MM.1S (cell line): Measurements from ENCODE around the gene DYNC1H1.

Source experiments
- DNase-seq: peaks from one replicate; pipeline ENCODE4 v3.0.0-alpha.2; 2015
- H2AFZ ChIP-seq: fragments of 300-600 bp; sonication (generic); 2 replicates; pipeline ENCODE4 v1.6.0; 2016; ENCODE audit warnings: antibody characterized with exemption, low read length
- H3F3A ChIP-seq: fragments of 300-600 bp; sonication (generic); 2 replicates; pipeline ENCODE4 v1.6.1; 2016; ENCODE audit warnings: mild to moderate bottlenecking, antibody characterized with exemption, low read length, moderate library complexity, mixed read lengths; ENCODE audit not compliant: insufficient read depth
- H3K27ac ChIP-seq: fragments of 300-600 bp; sonication (generic); 2 replicates; pipeline ENCODE4 v1.5.1; 2016; ENCODE audit warnings: mild to moderate bottlenecking, low read length
- H3K27me3 ChIP-seq: fragments of 300-600 bp; sonication (generic); replicated peaks from 2 replicates; pipeline ENCODE4 v1.6.0; 2016; ENCODE audit warnings: low read length; ENCODE audit not compliant: insufficient read depth
- H3K36me3 ChIP-seq: fragments of 300-600 bp; sonication (generic); replicated peaks from 2 replicates; pipeline ENCODE4 v1.6.1; 2016; ENCODE audit warnings: mild to moderate bottlenecking, low read length, mixed read lengths; ENCODE audit not compliant: insufficient read depth
- H3K4me1 ChIP-seq: fragments of 300-600 bp; sonication (generic); 2 replicates; pipeline ENCODE4 v1.6.1; 2016; ENCODE audit warnings: low read length, mixed read lengths
- H3K4me2 ChIP-seq: fragments of 300-600 bp; sonication (generic); 2 replicates; pipeline ENCODE4 v1.6.0; 2016; ENCODE audit warnings: low read depth, low read length
- H3K4me3 ChIP-seq: fragments of 300-600 bp; sonication (generic); 2 replicates; pipeline ENCODE4 v1.5.1; 2016; ENCODE audit warnings: low read length, mixed read lengths
- H3K79me2 ChIP-seq: fragments of 300-600 bp; sonication (generic); 2 replicates; pipeline ENCODE4 v1.6.1; 2016; ENCODE audit warnings: mixed run types, low read length, mixed read lengths
- H3K9ac ChIP-seq: fragments of 300-600 bp; sonication (generic); 2 replicates; pipeline ENCODE4 v1.6.1; 2016; ENCODE audit warnings: low read length, mixed read lengths
- H3K9me2 ChIP-seq: fragments of 300-600 bp; sonication (generic); replicated peaks from 2 replicates; pipeline ENCODE4 v1.6.1; 2016; ENCODE audit warnings: mild to moderate bottlenecking, low read length, mixed read lengths; ENCODE audit not compliant: insufficient read depth
- H3K9me3 ChIP-seq: fragments of 300-600 bp; sonication (generic); replicated peaks from 2 replicates; pipeline ENCODE4 v1.6.1; 2016; ENCODE audit warnings: mild to moderate bottlenecking, low read length, mixed read lengths; ENCODE audit not compliant: insufficient read depth
- H4K20me1 ChIP-seq: fragments of 300-600 bp; sonication (generic); 2 replicates; pipeline ENCODE4 v1.6.1; 2016; ENCODE audit warnings: mild to moderate bottlenecking, low read length, moderate library complexity, mixed read lengths; ENCODE audit not compliant: insufficient read depth
- EZH2 ChIP-seq: fragments of 300-600 bp; sonication (generic); optimal IDR thresholded peaks from 2 replicates; pipeline ENCODE3; 2017; ENCODE audit warnings: low read depth, mild to moderate bottlenecking, antibody characterized with exemption, low read length, mixed read lengths
- EZH2phosphoT487 ChIP-seq: fragments of 300-600 bp; sonication (generic); IDR thresholded peaks from 2 replicates; pipeline ENCODE4 v1.6.1; 2018; ENCODE audit warnings: antibody characterized with exemption, low read length
- TF ChIP-seq, protein P1 (sequence below): fragments of 300-600 bp; sonication (generic); IDR thresholded peaks from 2 replicates; pipeline ENCODE4 v1.5.1; 2016; ENCODE audit warnings: antibody characterized with exemption, low read length, mixed read lengths

Gene DYNC1H1

DNA sequence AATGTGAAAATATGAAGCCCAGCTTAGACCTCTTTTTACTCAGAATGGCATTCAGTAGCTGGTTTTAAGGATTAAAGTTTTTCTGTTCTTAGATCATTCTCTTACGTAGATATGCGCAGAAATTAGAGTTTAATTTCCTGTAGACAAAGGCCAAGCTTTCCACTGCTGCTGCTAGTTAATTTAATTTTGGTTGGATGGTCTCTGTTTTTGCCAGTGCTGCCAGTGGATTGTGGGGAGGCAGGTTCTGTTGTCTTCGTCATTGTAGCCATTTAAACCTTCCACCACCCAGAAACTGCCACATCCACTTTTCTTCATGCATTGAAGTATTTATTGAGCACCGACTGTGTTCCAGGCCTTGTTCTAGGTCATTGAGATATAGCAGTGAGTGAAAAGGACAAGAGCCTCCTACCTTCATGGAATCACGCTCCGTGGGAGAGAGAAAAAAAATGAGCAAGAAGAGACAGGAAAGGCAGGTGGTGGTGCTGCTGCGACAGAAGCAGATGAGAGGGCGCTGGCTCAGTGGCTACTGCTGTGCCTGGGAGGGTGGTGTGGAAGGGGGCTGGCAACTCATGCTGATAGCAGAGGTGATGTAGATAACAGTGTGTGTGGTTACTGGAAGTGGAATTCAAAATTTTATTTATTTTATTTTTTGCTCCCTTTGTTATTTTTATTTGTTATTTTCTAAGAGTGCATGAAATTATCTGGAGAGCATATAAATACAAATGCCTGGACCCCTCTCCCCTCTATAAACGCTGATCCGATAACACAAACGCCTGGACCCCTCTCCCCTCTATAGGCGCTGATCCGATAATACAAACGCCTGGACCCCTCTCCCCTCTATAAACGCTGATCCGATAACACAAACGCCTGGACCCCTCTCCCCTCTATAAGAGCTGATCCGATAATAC, 33.3 kb downstream of the DYNC1H1 start:
- Histone ChIP-seq H2AFZ (no peak overlapping the region), H3K9ac (no peak overlapping the region), H3K27me3 (no peaks in the 10 kb centered on the region), H4K20me1 (no peaks in the 10 kb centered on the region), H3K79me2 (no peaks in the 10 kb centered on the region), H3K9me3 (no peaks in the 10 kb centered on the region), H3K4me3 (no peak overlapping the region), H3F3A (no peaks in the 10 kb centered on the region), H3K9me2 (no peaks in the 10 kb centered on the region), H3K27ac (no peak overlapping the region), H3K4me1 (peaks cover 7% of the 10 kb centered on the region; the same call in 1 of the 2 replicates), H3K36me3 (0 out of 2 replicates have a peak, but pooled peaks cover 3% of the 10 kb centered on the region), H3K4me2 (no peak overlapping the region)
- TF ChIP-seq EZH2 (no peak), EZH2phosphoT487 (no peak)
- TF ChIP-seq, protein P1, sequence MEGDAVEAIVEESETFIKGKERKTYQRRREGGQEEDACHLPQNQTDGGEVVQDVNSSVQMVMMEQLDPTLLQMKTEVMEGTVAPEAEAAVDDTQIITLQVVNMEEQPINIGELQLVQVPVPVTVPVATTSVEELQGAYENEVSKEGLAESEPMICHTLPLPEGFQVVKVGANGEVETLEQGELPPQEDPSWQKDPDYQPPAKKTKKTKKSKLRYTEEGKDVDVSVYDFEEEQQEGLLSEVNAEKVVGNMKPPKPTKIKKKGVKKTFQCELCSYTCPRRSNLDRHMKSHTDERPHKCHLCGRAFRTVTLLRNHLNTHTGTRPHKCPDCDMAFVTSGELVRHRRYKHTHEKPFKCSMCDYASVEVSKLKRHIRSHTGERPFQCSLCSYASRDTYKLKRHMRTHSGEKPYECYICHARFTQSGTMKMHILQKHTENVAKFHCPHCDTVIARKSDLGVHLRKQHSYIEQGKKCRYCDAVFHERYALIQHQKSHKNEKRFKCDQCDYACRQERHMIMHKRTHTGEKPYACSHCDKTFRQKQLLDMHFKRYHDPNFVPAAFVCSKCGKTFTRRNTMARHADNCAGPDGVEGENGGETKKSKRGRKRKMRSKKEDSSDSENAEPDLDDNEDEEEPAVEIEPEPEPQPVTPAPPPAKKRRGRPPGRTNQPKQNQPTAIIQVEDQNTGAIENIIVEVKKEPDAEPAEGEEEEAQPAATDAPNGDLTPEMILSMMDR: no peak
- DNase-seq: no peak

- Histone ChIP-seq H3K9me2 (no peaks in the 10 kb centered on the region), H3K36me3 (no peaks in the 10 kb centered on the region), H3K9ac (no peak overlapping the region), H3F3A (no peaks in the 10 kb centered on the region), H3K79me2 (no peaks in the 10 kb centered on the region), H3K4me2 (no peak overlapping the region), H3K27me3 (no peaks in the 10 kb centered on the region), H3K27ac (no peak overlapping the region), H4K20me1 (no peaks in the 10 kb centered on the region), H3K4me3 (no peak overlapping the region), H2AFZ (no peak overlapping the region), H3K9me3 (no peaks in the 10 kb centered on the region), H3K4me1 (no peaks in the 10 kb centered on the region)
- TF ChIP-seq EZH2phosphoT487 (no peak), EZH2 (no peak)
- TF ChIP-seq, protein P1: no peak
- DNase-seq: no peak
Measured at GRCh38 chr14:102000902-102001301, 36.5 kb downstream of the DYNC1H1 start.

GRCh38 chr14:102005336-102005735, 41.0 kb downstream of the DYNC1H1 start:
- Histone ChIP-seq H2AFZ (no peak overlapping the region), H3K4me1 (no peaks in the 10 kb centered on the region), H4K20me1 (no peaks in the 10 kb centered on the region), H3F3A (no peaks in the 10 kb centered on the region), H3K36me3 (no peaks in the 10 kb centered on the region), H3K4me3 (no peak overlapping the region), H3K27ac (no peak overlapping the region), H3K9me3 (no peaks in the 10 kb centered on the region), H3K9me2 (no peaks in the 10 kb centered on the region), H3K27me3 (no peaks in the 10 kb centered on the region), H3K9ac (no peak overlapping the region), H3K4me2 (no peak overlapping the region), H3K79me2 (no peaks in the 10 kb centered on the region)
- no peak for DNase-seq
- no peak for TF ChIP-seq EZH2phosphoT487
- TF ChIP-seq, protein P1: no peak
- no peak for TF ChIP-seq EZH2
